HCT116 (cell line): Measurements from ENCODE around the gene CRX. TPM values are rescaled to one million over a fixed set of nuclear protein-coding genes. Genes with fewer than 3 reads are reported as not detected.
"Not testable (repeated sequence)": the region's sequence is repeated elsewhere in the genome, so short reads cannot be mapped to it uniquely, and the experiment has no call there.

ENCODE experiments used
- ATAC-seq: fragments of 200-7000 bp; cut with Tn5 transposase; 2 replicates; pipeline ENCODE4 v1.9.1; 2020; ENCODE audit warnings: mild to moderate bottlenecking, moderate library complexity
- BruUV-seq: library from RNA; stranded (reverse); fragments of 400-500 nt; replicated peaks from 2 replicates; lab custom pipeline; 2021; lab: Mats Ljungman, UMichigan
- CTCF ChIA-PET: fragments of 300-600 bp; sonication (Branson Sonifier 250); formaldehyde crosslinking; loops from one replicate; lab custom pipeline; 2021; ENCODE audit warnings: antibody characterized with exemption; lab: Charles Lee
- POLR2A ChIA-PET: fragments of 300-600, 350-600 bp; sonication (Branson Sonifier 250); formaldehyde crosslinking; loops from one replicate; lab custom pipeline; 2021; ENCODE audit warnings: antibody characterized with exemption; lab: Charles Lee
- RAD21 ChIA-PET, 2 experiments: fragments of 300-600 bp; sonication (Branson Sonifier 250); formaldehyde crosslinking; loops; one replicate each; lab custom pipeline; 2023; ENCODE audit warnings: low total read pairs in 2 of 2; ENCODE audit not compliant: uncharacterized antibody in 2 of 2, unreplicated experiment in 2 of 2, low non-redundant PET in 1 of 2; lab: Charles Lee
- DNase-seq: peaks from one replicate; pipeline ENCODE4 v3.0.0-alpha.2; 2010; ENCODE audit warnings: low read depth, low spot score
- H2AFZ ChIP-seq: fragments of 200-600 bp; shearing (Covaris generic), sonication (generic); 2 replicates; pipeline ENCODE4 v1.6.1; 2017; ENCODE audit warnings: low read depth, mixed run types, mixed read lengths, antibody characterized with exemption, low read length; ENCODE audit not compliant: poor library complexity, severe bottlenecking
- H3K27ac ChIP-seq: 2 replicates; pipeline ENCODE4 v1.5.1; 2012; ENCODE audit warnings: low read depth, low read length
- H3K27me3 ChIP-seq: fragments of 200-600 bp; sonication (generic); 2 replicates; pipeline ENCODE4 v1.6.1; 2016; ENCODE audit warnings: mixed run types, low read length, mixed read lengths; ENCODE audit not compliant: insufficient read depth
- H3K36me3 ChIP-seq, 2 experiments: fragments of 200-500 bp in 1 of 2; fragments of 200-600 bp in 1 of 2; sonication (Bioruptor generic) in 1 of 2; sonication (generic) in 1 of 2; 2 replicates each; pipeline versions ENCODE4 v1.5.1 to v1.6.1; 2014 to 2016; ENCODE audit warnings: low read length in 2 of 2, inconsistent platforms in 1 of 2, mixed read lengths in 1 of 2, mixed run types in 1 of 2; ENCODE audit not compliant: insufficient read depth in 2 of 2, control insufficient read depth in 1 of 2
- H3K4me1 ChIP-seq, 2 experiments: fragments of 200-600 bp in 1 of 2; sonication (generic) in 1 of 2; 2 replicates each; pipeline versions ENCODE4 v1.5.1 to v1.6.1; 2012 to 2017; ENCODE audit warnings: low read length in 2 of 2, inconsistent platforms in 1 of 2, mild to moderate bottlenecking in 1 of 2, mixed read lengths in 1 of 2, mixed run types in 1 of 2, moderate library complexity in 1 of 2; ENCODE audit not compliant: insufficient read depth in 2 of 2, control insufficient read depth in 1 of 2
- H3K4me2 ChIP-seq: fragments of 200-600 bp; sonication (generic); 2 replicates; pipeline ENCODE4 v1.6.1; 2017; ENCODE audit warnings: mixed run types, low read length, mixed read lengths
- H3K4me3 ChIP-seq, 2 experiments: fragments of 200-600 bp in 1 of 2; sonication (generic) in 1 of 2; replicated peaks in 1 of 2; 2 replicates each; pipeline ENCODE4 v1.5.1; 2011 to 2016; ENCODE audit warnings: low read length in 2 of 2, control low read depth in 1 of 2, low read depth in 1 of 2, mild to moderate bottlenecking in 1 of 2, mixed read lengths in 1 of 2, mixed run types in 1 of 2
- H3K79me2 ChIP-seq: fragments of 200-600 bp; sonication (generic); 2 replicates; pipeline ENCODE4 v1.6.1; 2017; ENCODE audit warnings: mild to moderate bottlenecking, mixed run types, low read length, moderate library complexity, mixed read lengths; ENCODE audit not compliant: insufficient read depth
- H3K9ac ChIP-seq: fragments of 200-600 bp; sonication (generic); 2 replicates; pipeline ENCODE4 v1.6.1; 2016; ENCODE audit warnings: low read length, mixed read lengths
- H3K9me2 ChIP-seq: fragments of 200-600 bp; sonication (generic), shearing (Covaris generic); 2 replicates; pipeline ENCODE4 v1.6.1; 2017; ENCODE audit warnings: mixed run types, mild to moderate bottlenecking, moderate library complexity; ENCODE audit not compliant: insufficient read depth
- H3K9me3 ChIP-seq, 2 experiments: fragments of 200-500 bp in 1 of 2; fragments of 200-600 bp in 1 of 2; sonication (Bioruptor generic) in 1 of 2; sonication (generic) in 1 of 2; 2 replicates each; pipeline ENCODE4 v1.6.1; 2014 to 2017; ENCODE audit warnings: low read length in 2 of 2, mixed read lengths in 2 of 2, inconsistent platforms in 1 of 2, low read depth in 1 of 2, mild to moderate bottlenecking in 1 of 2, mixed run types in 1 of 2, moderate library complexity in 1 of 2; ENCODE audit not compliant: control insufficient read depth in 1 of 2, insufficient read depth in 1 of 2
- H4K20me1 ChIP-seq: fragments of 200-600 bp; sonication (generic), shearing (Covaris generic); 2 replicates; pipeline ENCODE4 v1.6.1; 2017; ENCODE audit warnings: mixed run types, mild to moderate bottlenecking, moderate library complexity; ENCODE audit not compliant: insufficient read depth
- RAD21 ChIP-seq: IDR thresholded peaks from 2 replicates; pipeline ENCODE4 v1.6.1; 2012; ENCODE audit warnings: low read depth, mild to moderate bottlenecking
- intact Hi-C: fragments of 100-400 bp; cut with micrococcal nuclease; formaldehyde crosslinking; loops from 2 replicates; pipeline ENCODE4 v1.10.0; 2022
- total RNA-seq: library from RNA; stranded (reverse); gene quantifications from one replicate; pipeline ENCODE4 v1.2.1, GENCODE V29; 2021; ENCODE audit not compliant: unreplicated experiment

CRX gene
- total RNA-seq, 1 experiment from 2014 or later, result not detected

DNA sequence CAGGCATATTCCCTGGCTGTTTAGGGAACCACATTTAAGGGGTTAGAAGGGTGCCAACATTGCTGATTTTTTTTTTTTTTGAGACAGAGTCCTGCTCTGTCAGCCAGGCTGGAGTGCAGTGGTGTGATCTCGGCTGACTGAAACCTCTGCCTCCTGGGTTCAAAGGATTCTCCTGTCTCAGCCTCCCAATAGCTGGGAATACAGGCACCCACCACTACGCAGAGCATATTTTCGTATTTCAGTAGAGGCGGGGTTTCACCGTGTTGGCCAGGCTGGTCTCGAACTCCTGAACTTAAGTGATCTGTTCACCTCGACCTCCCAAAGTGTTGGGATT lies 7.8 kb upstream of the CRX start:
- ATAC-seq, result peak; percentile 45
- intact Hi-C loops, result loop anchor here (5.0 kb wide), 1 partner anchor 48 kb away; no protein-coding TSS in a partner anchor
- H3K4me2 ChIP-seq, result no peak overlapping the region

DNA sequence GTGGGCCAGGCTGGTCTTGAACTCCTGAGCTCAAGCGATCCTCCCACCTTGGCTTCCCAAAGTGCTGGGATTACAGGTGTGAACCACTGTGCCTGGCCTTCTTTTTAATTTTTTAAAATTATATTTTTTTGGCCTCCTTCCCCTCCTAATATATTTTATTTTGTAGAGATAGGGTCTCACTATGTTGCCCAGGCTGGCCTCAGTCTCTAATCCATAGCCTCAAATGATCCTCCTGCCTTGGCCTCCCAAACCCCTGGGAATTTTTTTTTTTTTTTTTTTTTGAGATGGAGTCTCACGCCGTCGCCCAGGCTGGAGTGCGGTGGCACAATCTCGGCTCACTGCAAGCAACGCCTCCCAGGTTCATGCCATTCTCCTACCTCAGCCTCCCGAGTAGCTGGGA lies 5.5 kb upstream of the CRX start:
- H3K36me3 ChIP-seq, H3K4me3 ChIP-seq, H3K79me2 ChIP-seq, H3K9me2 ChIP-seq, ATAC-seq, H3K27ac ChIP-seq, POLR2A ChIA-PET, H3K27me3 ChIP-seq, intact Hi-C loops, H2AFZ ChIP-seq, H3K4me1 ChIP-seq, BruUV-seq, H3K4me2 ChIP-seq, RAD21 ChIA-PET, H4K20me1 ChIP-seq, H3K9me3 ChIP-seq, DNase-seq, H3K9ac ChIP-seq: not testable (repeated sequence)
- CTCF ChIA-PET, result interaction anchor here (1.3 kb wide), 1 partner anchor 12 kb away, joined by 3 read pairs; no protein-coding TSS in a partner anchor

More for the DNA sequence above, 7.8 kb upstream of the CRX start:
- H3K4me3 ChIP-seq, result no peak overlapping the region
- no peaks in the 10 kb centered on the region for H3K27me3 ChIP-seq
- no peaks in the 10 kb centered on the region for H3K9me2 ChIP-seq
- H3K9ac ChIP-seq, result no peak overlapping the region
- no peak for DNase-seq
- peaks cover 5 to 19% of the 10 kb centered on the region in 2 experiments for H3K4me1 ChIP-seq
- no TSS peak for BruUV-seq
- no peaks in the 10 kb centered on the region for H3K36me3 ChIP-seq
- CTCF ChIA-PET, result interaction anchor here (0.6 to 1.4 kb wide), 2 partner anchors 24 to 50 kb away, joined by 3 to 7 read pairs; no protein-coding TSS in a partner anchor
- H2AFZ ChIP-seq, result no peak overlapping the region
- POLR2A ChIA-PET, result no interaction called here
- TF ChIP-seq RAD21, result no peak
- TF ChIP-seq, all 23 proteins: peak for 0
- Histone ChIP-seq H4K20me1 (no peaks in the 10 kb centered on the region), H3K27ac (no peak overlapping the region), H3K9me3 (no peaks in the 10 kb centered on the region), H3K79me2 (no peaks in the 10 kb centered on the region)
- RAD21 ChIA-PET, result no interaction called here

DNA sequence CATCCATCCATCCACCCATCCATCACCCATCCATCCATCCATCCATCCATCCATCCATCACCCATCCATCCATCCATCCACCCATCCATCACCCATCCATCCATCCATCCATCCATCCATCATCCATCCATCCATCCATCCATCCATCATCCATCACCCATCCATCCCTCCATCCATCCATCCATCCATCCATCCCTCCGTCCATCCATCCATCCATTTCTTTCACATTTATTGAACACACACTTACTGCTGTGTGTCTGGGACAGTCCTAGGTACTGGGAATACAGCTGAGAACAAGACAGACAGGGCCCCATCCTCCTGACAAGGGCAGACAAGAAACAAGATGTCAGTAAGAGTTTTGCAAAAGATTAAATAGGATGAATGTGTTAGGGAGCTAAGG lies 3.5 kb upstream of the CRX start:
- H3K4me3 ChIP-seq, H3K27me3 ChIP-seq, CTCF ChIA-PET: not testable (repeated sequence)

More for the DNA sequence above, 3.5 kb upstream of the CRX start:
- RAD21 ChIA-PET, POLR2A ChIA-PET, H2AFZ ChIP-seq, H3K4me1 ChIP-seq, H3K9me3 ChIP-seq, H3K9ac ChIP-seq, H3K9me2 ChIP-seq, intact Hi-C loops, BruUV-seq, H3K36me3 ChIP-seq, H3K4me2 ChIP-seq, ATAC-seq, H4K20me1 ChIP-seq, DNase-seq, H3K79me2 ChIP-seq, H3K27ac ChIP-seq: not testable (repeated sequence)
